Measurements from ENCODE around the gene IFRD1. TPM values are rescaled to one million over a fixed set of nuclear protein-coding genes. Genes with fewer than 3 reads are reported as not detected.
A peak's percentile ranks its signal among the peaks of the same experiment; 100 is the strongest.

The IFRD1 gene
- total RNA-seq, 2 experiments from 2014 or later, result 53.5 to 55.1 TPM

- Mint-ChIP-seq H3K27me3 (peaks cover 13% of the 10 kb centered on the region), H3K36me3 (no peaks in the 10 kb centered on the region), H3K4me3 (no peak overlapping the region), H3K9me3 (no peaks in the 10 kb centered on the region), H3K4me1 (no peaks in the 10 kb centered on the region), H3K27ac (no peak overlapping the region)
- DNase-seq, result no peak
These were observed 41.9 kb downstream of the IFRD1 start for GRCh38 chr7:112492186-112492585.

DNA sequence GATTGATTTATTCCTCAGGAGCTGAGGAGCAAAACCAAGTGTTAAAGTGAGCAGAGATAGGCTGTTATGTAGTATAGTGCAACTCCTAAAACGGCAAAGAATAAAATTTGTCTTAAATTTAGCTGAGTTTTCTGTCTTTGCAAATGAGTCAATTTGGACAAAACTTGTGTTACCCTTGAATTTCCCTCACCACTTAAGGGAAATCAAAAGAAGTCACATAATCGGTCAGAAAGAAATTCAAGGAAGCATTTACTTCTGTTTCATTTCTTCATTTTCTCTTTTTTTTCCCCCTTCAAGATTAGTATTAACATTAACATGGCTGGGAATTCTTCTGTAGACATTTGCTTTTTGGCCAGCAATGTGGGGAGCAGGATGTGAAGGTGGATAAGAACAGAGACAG lies 44.4 kb downstream of the IFRD1 start:
- H3K36me3 Mint-ChIP-seq, result no peaks in the 10 kb centered on the region
- H3K9me3 Mint-ChIP-seq, result no peaks in the 10 kb centered on the region
- no peaks in the 10 kb centered on the region for H3K4me1 Mint-ChIP-seq
- no peak overlapping the region for H3K4me3 Mint-ChIP-seq
- peaks cover 21% of the 10 kb centered on the region for H3K27me3 Mint-ChIP-seq
- no peak overlapping the region for H3K27ac Mint-ChIP-seq
- no peak for DNase-seq

GRCh38 chr7:112495156-112495788 lies 45.0 kb downstream of the IFRD1 start:
- no peaks in the 10 kb centered on the region for H3K4me1 Mint-ChIP-seq
- H3K27ac Mint-ChIP-seq, result no peak overlapping the region
- DNase-seq, result no peak
- peaks cover 21% of the 10 kb centered on the region for H3K27me3 Mint-ChIP-seq
- no peaks in the 10 kb centered on the region for H3K9me3 Mint-ChIP-seq
- no peak overlapping the region for H3K4me3 Mint-ChIP-seq
- H3K36me3 Mint-ChIP-seq, result no peaks in the 10 kb centered on the region

- H3K27me3 Mint-ChIP-seq, result peaks cover 21% of the 10 kb centered on the region
- H3K4me1 Mint-ChIP-seq, result no peaks in the 10 kb centered on the region
- peak; percentile 6 for DNase-seq
- H3K27ac Mint-ChIP-seq, result no peak overlapping the region
- no peaks in the 10 kb centered on the region for H3K9me3 Mint-ChIP-seq
- H3K36me3 Mint-ChIP-seq, result no peaks in the 10 kb centered on the region
- no peak overlapping the region for H3K4me3 Mint-ChIP-seq
These were observed 45.7 kb downstream of the IFRD1 start for GRCh38 chr7:112495810-112496462.

DNA sequence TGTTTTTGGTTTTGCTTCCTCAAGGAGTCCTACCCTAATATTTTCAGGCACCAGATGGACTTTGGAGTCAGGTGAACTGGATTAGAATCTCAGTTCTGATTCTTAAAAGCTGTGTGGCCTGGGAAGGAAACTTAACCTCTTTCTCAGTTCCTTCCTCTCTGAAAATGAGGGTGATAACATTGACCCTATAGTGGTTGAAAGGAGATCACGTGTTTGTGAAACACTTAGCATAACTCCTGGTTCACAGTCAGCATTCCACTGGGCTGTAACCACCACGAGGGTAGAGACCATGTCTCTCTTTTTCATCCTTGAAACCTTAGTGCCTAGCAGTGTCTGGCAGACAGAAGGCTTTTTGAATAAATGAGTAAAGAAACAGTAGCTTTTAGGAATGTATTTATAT lies 47.2 kb downstream of the IFRD1 start:
- Mint-ChIP-seq H3K4me3 (no peak overlapping the region), H3K9me3 (no peaks in the 10 kb centered on the region), H3K27me3 (peaks cover 21% of the 10 kb centered on the region), H3K36me3 (no peaks in the 10 kb centered on the region), H3K27ac (no peak overlapping the region), H3K4me1 (no peaks in the 10 kb centered on the region)
- no peak for DNase-seq

- H3K36me3 Mint-ChIP-seq, result no peaks in the 10 kb centered on the region
- H3K4me1 Mint-ChIP-seq, result no peaks in the 10 kb centered on the region
- H3K27me3 Mint-ChIP-seq, result peaks cover 20% of the 10 kb centered on the region
- no peak overlapping the region for H3K4me3 Mint-ChIP-seq
- no peak overlapping the region for H3K27ac Mint-ChIP-seq
- no peaks in the 10 kb centered on the region for H3K9me3 Mint-ChIP-seq
- no peak for DNase-seq
These were observed 50.4 kb downstream of the IFRD1 start for GRCh38 chr7:112500619-112501018.

GRCh38 chr7:112501801-112502503 lies 51.7 kb downstream of the IFRD1 start:
- no peaks in the 10 kb centered on the region for H3K4me1 Mint-ChIP-seq
- no peaks in the 10 kb centered on the region for H3K9me3 Mint-ChIP-seq
- H3K36me3 Mint-ChIP-seq, result no peaks in the 10 kb centered on the region
- no peak for DNase-seq
- H3K4me3 Mint-ChIP-seq, result no peak overlapping the region
- no peak overlapping the region for H3K27ac Mint-ChIP-seq
- peaks cover 10% of the 10 kb centered on the region for H3K27me3 Mint-ChIP-seq

DNA sequence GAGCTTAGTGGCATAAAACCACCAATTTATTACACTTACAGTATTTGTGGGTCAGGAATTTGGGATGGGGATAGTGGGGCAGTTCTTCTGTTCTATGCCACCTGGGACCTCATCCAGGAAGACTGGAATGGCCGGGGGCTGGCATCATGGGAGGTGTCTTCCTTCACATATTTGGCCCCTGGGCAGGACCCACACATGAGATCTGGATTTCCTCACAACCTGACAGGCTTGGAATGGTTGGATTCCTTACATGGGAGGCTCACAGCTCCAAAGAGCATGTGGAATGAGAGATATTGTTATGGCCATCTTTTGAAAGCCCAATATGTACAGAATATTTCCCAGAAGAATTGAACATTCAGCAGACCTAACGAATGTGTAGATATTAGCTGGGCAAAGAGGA lies 52.4 kb downstream of the IFRD1 start:
- no peaks in the 10 kb centered on the region for H3K9me3 Mint-ChIP-seq
- no peaks in the 10 kb centered on the region for H3K36me3 Mint-ChIP-seq
- DNase-seq, result no peak
- peaks cover 5% of the 10 kb centered on the region for H3K27me3 Mint-ChIP-seq
- H3K4me1 Mint-ChIP-seq, result no peaks in the 10 kb centered on the region
- H3K4me3 Mint-ChIP-seq, result no peak overlapping the region
- H3K27ac Mint-ChIP-seq, result no peak overlapping the region

DNA sequence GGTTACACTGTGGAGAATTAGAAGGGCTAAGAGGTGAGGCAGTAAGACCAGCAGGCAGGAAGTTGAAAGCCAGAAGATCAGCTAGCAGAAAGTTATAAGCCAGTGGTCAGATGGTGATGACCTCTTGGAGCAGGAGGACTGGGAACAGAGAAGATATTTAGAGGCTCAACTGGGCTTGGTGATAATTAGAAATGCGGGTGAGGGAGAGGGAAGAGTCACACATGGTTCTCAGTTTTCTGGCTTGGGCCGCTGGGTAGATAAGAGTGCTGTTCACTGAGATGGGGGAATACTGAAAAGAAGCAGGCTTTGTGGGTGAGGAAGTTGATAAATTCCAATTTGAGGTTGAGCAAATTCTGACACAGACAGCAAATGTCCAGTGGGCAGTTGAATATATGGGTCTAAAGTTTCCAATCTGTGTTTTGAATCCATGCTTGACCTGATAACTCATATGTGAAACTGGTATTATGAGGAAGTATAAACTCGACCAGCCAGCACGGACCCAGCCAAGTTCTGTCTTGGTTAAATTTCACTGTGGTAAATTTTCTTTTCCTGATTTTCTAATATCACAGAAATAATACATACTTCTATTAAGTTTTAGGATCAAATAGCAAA lies 53.2 kb downstream of the IFRD1 start:
- no peak for DNase-seq
- Mint-ChIP-seq H3K27me3 (peaks cover 5% of the 10 kb centered on the region), H3K4me1 (no peaks in the 10 kb centered on the region), H3K9me3 (no peaks in the 10 kb centered on the region), H3K4me3 (no peak overlapping the region), H3K36me3 (no peaks in the 10 kb centered on the region), H3K27ac (no peak overlapping the region)

GRCh38 chr7:112504093-112504695 lies 53.9 kb downstream of the IFRD1 start:
- no peak for DNase-seq
- no peaks in the 10 kb centered on the region for H3K4me1 Mint-ChIP-seq
- peaks cover 4% of the 10 kb centered on the region for H3K27me3 Mint-ChIP-seq
- no peaks in the 10 kb centered on the region for H3K9me3 Mint-ChIP-seq
- H3K4me3 Mint-ChIP-seq, result no peak overlapping the region
- no peaks in the 10 kb centered on the region for H3K36me3 Mint-ChIP-seq
- H3K27ac Mint-ChIP-seq, result no peak overlapping the region

DNA sequence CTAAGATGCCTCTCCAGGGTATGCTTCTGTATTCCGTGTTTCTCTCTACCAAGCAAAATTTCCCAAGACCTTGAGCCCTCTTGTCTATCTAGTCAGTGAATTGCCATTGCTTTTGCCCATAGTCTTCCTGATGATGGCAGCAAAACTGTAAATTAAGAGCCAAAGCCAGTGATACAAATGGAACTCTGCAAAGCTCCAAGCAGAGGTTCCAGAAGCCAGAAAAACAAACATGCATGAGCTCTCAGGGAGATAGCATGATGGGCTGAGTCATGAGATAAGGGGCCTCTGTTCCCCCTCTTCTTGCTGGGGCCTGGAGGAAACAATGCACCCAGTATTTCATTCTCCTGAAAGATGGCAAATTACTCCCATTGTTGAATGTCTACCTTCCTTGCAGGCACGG lies 55.2 kb downstream of the IFRD1 start:
- H3K4me1 Mint-ChIP-seq, result peaks cover 8% of the 10 kb centered on the region
- no peaks in the 10 kb centered on the region for H3K9me3 Mint-ChIP-seq
- H3K36me3 Mint-ChIP-seq, result no peaks in the 10 kb centered on the region
- no peak overlapping the region for H3K27ac Mint-ChIP-seq
- H3K27me3 Mint-ChIP-seq, result peaks cover 3% of the 10 kb centered on the region
- H3K4me3 Mint-ChIP-seq, result no peak overlapping the region
- DNase-seq, result no peak

- Mint-ChIP-seq H3K27ac (no peak overlapping the region), H3K27me3 (peaks cover 3% of the 10 kb centered on the region), H3K9me3 (no peaks in the 10 kb centered on the region), H3K4me1 (peaks cover 10% of the 10 kb centered on the region), H3K4me3 (no peak overlapping the region), H3K36me3 (no peaks in the 10 kb centered on the region)
- DNase-seq, result no peak
These were observed 58.1 kb downstream of the IFRD1 start for GRCh38 chr7:112508404-112508803.

DNA sequence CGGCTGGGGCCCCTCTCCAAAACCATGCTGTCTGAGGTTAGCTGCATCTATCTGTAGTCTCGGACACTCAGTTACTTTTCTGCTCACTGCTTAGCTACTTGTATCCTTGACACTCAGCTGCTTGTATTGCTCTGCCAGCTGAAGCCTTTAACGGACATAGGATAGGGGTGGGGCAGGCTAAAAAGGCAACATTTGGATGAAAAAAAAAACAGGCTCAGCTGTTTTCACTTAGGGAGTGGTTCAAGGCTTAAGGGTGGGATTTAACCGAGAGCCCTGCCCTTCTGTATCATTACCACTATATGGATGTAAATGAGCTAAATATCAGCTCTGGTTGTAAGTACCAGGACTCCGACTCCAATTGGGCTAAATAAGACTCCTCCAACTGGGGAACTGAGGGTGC lies 59.1 kb downstream of the IFRD1 start:
- Mint-ChIP-seq H3K27ac (no peak overlapping the region), H3K4me1 (peaks cover 10% of the 10 kb centered on the region), H3K4me3 (no peak overlapping the region), H3K36me3 (no peaks in the 10 kb centered on the region), H3K27me3 (peaks cover 3% of the 10 kb centered on the region), H3K9me3 (no peaks in the 10 kb centered on the region)
- no peak for DNase-seq

DNA sequence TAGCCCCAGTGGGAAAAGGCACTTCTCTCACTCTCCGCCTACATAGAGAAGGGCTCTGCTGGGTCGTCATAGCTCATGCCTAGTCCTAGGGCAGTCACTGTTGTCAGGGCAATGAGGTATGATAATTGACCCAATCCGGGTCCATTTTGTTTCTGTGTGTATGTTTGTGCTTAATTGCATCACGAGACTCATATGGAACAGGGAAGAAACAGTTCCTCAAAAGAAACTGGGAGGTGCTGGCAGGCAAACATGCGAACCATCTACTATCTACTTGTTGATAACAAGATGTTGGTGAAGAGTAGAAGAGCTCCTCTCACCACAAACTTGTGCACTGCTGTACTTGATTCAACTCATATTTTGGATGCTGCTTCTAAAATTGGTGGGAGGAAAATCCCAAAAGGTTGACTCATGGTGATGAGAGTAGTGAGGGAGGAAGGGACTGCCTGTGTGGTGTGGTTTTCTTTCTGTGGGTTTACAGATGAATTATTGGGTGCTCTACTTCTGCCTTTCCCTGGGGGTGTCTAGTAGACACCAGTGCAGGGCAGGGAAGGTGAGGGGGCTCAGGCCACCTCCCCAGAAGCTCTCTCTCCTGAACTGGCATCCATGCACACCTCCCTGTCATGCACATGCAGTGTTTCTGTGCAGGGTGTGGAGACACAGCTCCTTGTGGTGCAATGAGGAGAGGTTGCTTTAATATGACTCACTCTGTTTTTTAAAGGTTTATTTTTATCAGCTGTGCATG lies 59.9 kb downstream of the IFRD1 start:
- DNase-seq, result peak; percentile 2
- Mint-ChIP-seq H3K27me3 (peaks cover 3% of the 10 kb centered on the region), H3K4me3 (no peak overlapping the region), H3K27ac (no peak overlapping the region), H3K9me3 (no peaks in the 10 kb centered on the region), H3K4me1 (peaks cover 10% of the 10 kb centered on the region), H3K36me3 (no peaks in the 10 kb centered on the region)

DNA sequence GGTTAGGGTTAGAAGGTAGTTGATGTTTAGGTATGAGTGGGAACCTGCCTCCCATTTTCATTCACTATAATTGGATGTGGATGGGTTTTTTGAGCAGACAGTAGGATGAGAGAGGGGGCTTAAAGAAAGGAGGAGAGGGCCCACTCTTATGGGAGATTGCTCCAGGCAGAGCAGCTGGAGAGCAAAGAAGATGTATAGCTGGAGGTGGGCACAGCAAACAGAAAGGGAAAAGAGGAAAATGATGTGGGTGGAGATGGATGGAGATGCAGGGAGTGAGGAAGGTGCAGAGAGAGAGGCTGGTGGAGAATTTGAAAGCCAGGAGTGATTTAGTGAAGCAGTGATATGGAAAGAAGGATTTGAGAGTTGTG lies 60.5 kb downstream of the IFRD1 start:
- Mint-ChIP-seq H3K36me3 (no peaks in the 10 kb centered on the region), H3K9me3 (no peaks in the 10 kb centered on the region), H3K4me3 (no peak overlapping the region), H3K27ac (no peak overlapping the region), H3K4me1 (peaks cover 10% of the 10 kb centered on the region), H3K27me3 (peaks cover 3% of the 10 kb centered on the region)
- DNase-seq, result no peak
